DND-41 (cell line): Measurements from ENCODE around the gene PSEN1.

ENCODE experiments used
- ATAC-seq: fragments of 200-7000 bp; cut with Tn5 transposase; 3 replicates; pipeline ENCODE4 v1.9.1; 2021; ENCODE audit warnings: low read depth; ENCODE audit not compliant: insufficient read depth
- DNase-seq: peaks from one replicate; pipeline ENCODE4 v3.0.0-alpha.2; 2020
- H2AFZ ChIP-seq: 2 replicates; pipeline ENCODE4 v1.6.0; 2012; ENCODE audit warnings: low read depth, low read length
- H3K27ac ChIP-seq: 2 replicates; pipeline ENCODE4 v1.5.1; 2012; ENCODE audit warnings: low read length, inconsistent platforms
- H3K27me3 ChIP-seq: fragments of 200-600 bp; sonication (generic); 2 replicates; pipeline ENCODE4 v1.6.0; 2012; ENCODE audit warnings: low read length, mild to moderate bottlenecking, inconsistent platforms; ENCODE audit not compliant: insufficient read depth, poor library complexity
- H3K36me3 ChIP-seq: 2 replicates; pipeline ENCODE4 v1.5.1; 2012; ENCODE audit warnings: low read length, inconsistent platforms; ENCODE audit not compliant: insufficient read depth
- H3K4me1 ChIP-seq: 2 replicates; pipeline ENCODE4 v1.5.1; 2012; ENCODE audit warnings: mild to moderate bottlenecking, low read length; ENCODE audit not compliant: insufficient read depth
- H3K4me2 ChIP-seq: 2 replicates; pipeline ENCODE4 v1.6.0; 2012; ENCODE audit warnings: mild to moderate bottlenecking, moderate library complexity, low read length, inconsistent platforms; ENCODE audit not compliant: insufficient read depth
- H3K4me3 ChIP-seq, 2 experiments: fragments of 200-600 bp in 1 of 2; shearing (Covaris generic) in 1 of 2; 2 replicates each; pipeline ENCODE4 v1.5.1; 2012 to 2016; ENCODE audit warnings: inconsistent platforms in 2 of 2, low read length in 2 of 2, mild to moderate bottlenecking in 2 of 2, low read depth in 1 of 2, moderate library complexity in 1 of 2
- H3K79me2 ChIP-seq: 2 replicates; pipeline ENCODE4 v1.6.0; 2012; ENCODE audit warnings: low read length, inconsistent platforms; ENCODE audit not compliant: insufficient read depth
- H3K9ac ChIP-seq: 2 replicates; pipeline ENCODE4 v1.6.0; 2012; ENCODE audit warnings: low read depth, mild to moderate bottlenecking, inconsistent platforms, low read length, moderate library complexity
- H3K9me3 ChIP-seq: 2 replicates; pipeline ENCODE4 v1.5.1; 2012; ENCODE audit warnings: low read length, moderate library complexity, mild to moderate bottlenecking, inconsistent platforms; ENCODE audit not compliant: insufficient read depth, severe bottlenecking
- H4K20me1 ChIP-seq: 2 replicates; pipeline ENCODE4 v1.6.0; 2012; ENCODE audit warnings: low read length; ENCODE audit not compliant: insufficient read depth
- CTCF ChIP-seq: IDR thresholded peaks from 2 replicates; pipeline ENCODE4 v1.5.1; 2012; ENCODE audit warnings: borderline replicate concordance, low read length, moderate library complexity, mild to moderate bottlenecking; ENCODE audit not compliant: poor library complexity, severe bottlenecking; ENCODE audit errors: extremely low read depth
- EZH2 ChIP-seq: IDR thresholded peaks from 3 replicates; pipeline ENCODE4 v1.6.1; 2012; ENCODE audit warnings: borderline replicate concordance, low read depth, mild to moderate bottlenecking, moderate library complexity, low read length, inconsistent platforms; ENCODE audit not compliant: severe bottlenecking

PSEN1 gene

GRCh38 chr14:73261075-73261474 lies 124.8 kb downstream of the PSEN1 start:
- H3K9me3 ChIP-seq = no peaks in the 10 kb centered on the region
- H3K4me3 ChIP-seq = no peak overlapping the region
- no peaks in the 10 kb centered on the region for H4K20me1 ChIP-seq
- no peak overlapping the region for H3K4me2 ChIP-seq
- H2AFZ ChIP-seq = no peak overlapping the region
- TF ChIP-seq CTCF (no peak), EZH2 (no peak)
- no peak for DNase-seq
- H3K27me3 ChIP-seq = no peaks in the 10 kb centered on the region
- no peaks in the 10 kb centered on the region for H3K36me3 ChIP-seq
- no peak overlapping the region for H3K27ac ChIP-seq
- no peak for ATAC-seq
- H3K9ac ChIP-seq = no peak overlapping the region
- no peaks in the 10 kb centered on the region for H3K4me1 ChIP-seq
- H3K79me2 ChIP-seq = no peaks in the 10 kb centered on the region

- no peaks in the 10 kb centered on the region for H3K36me3 ChIP-seq
- no peaks in the 10 kb centered on the region for H3K79me2 ChIP-seq
- TF ChIP-seq CTCF (no peak), EZH2 (no peak)
- H3K4me1 ChIP-seq = no peaks in the 10 kb centered on the region
- no peak overlapping the region for H3K4me3 ChIP-seq
- H3K27me3 ChIP-seq = no peaks in the 10 kb centered on the region
- H3K9ac ChIP-seq = no peak overlapping the region
- no peak overlapping the region for H2AFZ ChIP-seq
- H3K27ac ChIP-seq = no peak overlapping the region
- no peaks in the 10 kb centered on the region for H3K9me3 ChIP-seq
- no peak overlapping the region for H3K4me2 ChIP-seq
- no peak for DNase-seq
- H4K20me1 ChIP-seq = no peaks in the 10 kb centered on the region
- no peak for ATAC-seq
Measured at GRCh38 chr14:73261520-73262426, 125.5 kb downstream of the PSEN1 start.

- Histone ChIP-seq H3K4me3 (no peak overlapping the region), H3K79me2 (no peaks in the 10 kb centered on the region), H3K27me3 (no peaks in the 10 kb centered on the region), H2AFZ (no peak overlapping the region), H3K4me2 (no peak overlapping the region), H3K4me1 (no peaks in the 10 kb centered on the region), H4K20me1 (no peaks in the 10 kb centered on the region), H3K9me3 (no peaks in the 10 kb centered on the region), H3K36me3 (no peaks in the 10 kb centered on the region), H3K27ac (no peak overlapping the region), H3K9ac (no peak overlapping the region)
- TF ChIP-seq CTCF (no peak), EZH2 (no peak)
- DNase-seq = no peak
- ATAC-seq = no peak
Measured at GRCh38 chr14:73262427-73263183, 126.3 kb downstream of the PSEN1 start.
